22Rv1 (cell line): ENCODE results near the gene SPEM1.

Experiments
- CTCF ChIP-seq: fragments of 450-650 bp; IDR thresholded peaks from 2 replicates; pipeline ENCODE4 v1.5.1; 2017; ENCODE audit warnings: mild to moderate bottlenecking
- ZFX ChIP-seq: fragments of 450-650 bp; IDR thresholded peaks from 2 replicates; pipeline ENCODE4 v1.6.1; 2017; ENCODE audit warnings: antibody characterized with exemption, borderline replicate concordance

GRCh38 chr17:7460850-7461660 is 40.9 kb downstream of the SPEM1 start:
- no peak for TF ChIP-seq CTCF
- no peak for TF ChIP-seq ZFX
